Right renal cortex interstitium (tissue), 3 donors: ENCODE measurements around the gene KLB. TPM values are rescaled to one million over a fixed set of nuclear protein-coding genes. Genes with fewer than 3 reads are reported as not detected.

Experiments used
- DNase-seq, 3 donors: peaks; one replicate each; pipeline ENCODE4 v3.0.0-alpha.2; 2013; ENCODE audit warnings: low read depth in 3 of 3, low spot score in 2 of 3
- polyA plus RNA-seq, 3 donors: library from polyadenylated mRNA; unstranded; fragments of 120-200 nt; gene quantifications; one replicate each; pipeline ENCODE4 v1.2.1, GENCODE V29; 2013; ENCODE audit not compliant: insufficient read length in 3 of 3

The KLB gene
- polyA plus RNA-seq, 3 donors = 0.16 to 0.26 (median 0.19) TPM

GRCh38 chr4:39458505-39459300 lies 52.0 kb downstream of the KLB start, which contains the start of the genes LIAS and RPL9:
Gene LIAS, plus strand, starts transcription at chr4:39459056. Its CDS starts 62 bp downstream, at chr4:39459118.
Gene RPL9, minus strand, starts transcription at chr4:39458922. Its CDS starts 483 bp downstream, at chr4:39458439.
- peak; percentile 98 to 99 (median 98) for DNase-seq

GRCh38 chr4:39464886-39465501 lies 58.3 kb downstream of the KLB start:
- no peak for DNase-seq

GRCh38 chr4:39466747-39467146 lies 60.0 kb downstream of the KLB start:
- DNase-seq = no peak

- DNase-seq = no peak
These were observed 60.7 kb downstream of the KLB start for GRCh38 chr4:39467464-39467863.

DNA sequence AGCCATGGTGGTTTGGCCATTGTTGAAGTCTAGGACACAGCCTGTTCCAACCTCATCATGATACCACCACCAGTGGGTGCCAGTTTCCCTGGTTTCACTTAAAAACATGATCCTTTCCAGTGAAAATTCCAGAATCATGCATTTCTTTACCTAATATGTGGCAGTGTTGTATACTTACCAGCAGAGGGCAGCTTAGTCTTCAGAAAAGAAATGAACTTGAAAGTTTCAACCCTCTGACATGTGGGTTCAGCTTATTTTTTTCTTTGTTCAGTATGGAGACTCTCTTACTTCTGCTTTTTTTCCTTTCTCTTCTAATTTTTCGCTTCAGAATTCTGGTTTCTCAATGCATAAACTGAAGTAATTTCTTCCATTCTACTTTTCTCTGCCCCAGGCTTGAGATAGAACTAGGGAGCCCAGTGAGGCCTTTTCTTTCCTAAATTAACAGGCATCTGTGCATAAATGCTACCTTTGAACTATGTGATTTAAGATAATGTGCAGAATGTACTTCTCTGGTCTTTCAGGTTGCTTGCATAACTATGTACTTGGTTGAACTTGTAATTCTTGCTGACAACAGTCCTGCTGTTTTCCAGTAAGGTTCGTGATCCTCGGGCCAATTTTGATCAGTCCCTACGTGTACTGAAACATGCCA lies 62.8 kb downstream of the KLB start:
- DNase-seq = peak; percentile 60 to 65 (median 63)

- DNase-seq = no peak
These were observed 63.7 kb downstream of the KLB start for GRCh38 chr4:39470402-39470801.

- DNase-seq = no peak
These were observed 65.7 kb downstream of the KLB start for GRCh38 chr4:39472396-39472795.

DNA sequence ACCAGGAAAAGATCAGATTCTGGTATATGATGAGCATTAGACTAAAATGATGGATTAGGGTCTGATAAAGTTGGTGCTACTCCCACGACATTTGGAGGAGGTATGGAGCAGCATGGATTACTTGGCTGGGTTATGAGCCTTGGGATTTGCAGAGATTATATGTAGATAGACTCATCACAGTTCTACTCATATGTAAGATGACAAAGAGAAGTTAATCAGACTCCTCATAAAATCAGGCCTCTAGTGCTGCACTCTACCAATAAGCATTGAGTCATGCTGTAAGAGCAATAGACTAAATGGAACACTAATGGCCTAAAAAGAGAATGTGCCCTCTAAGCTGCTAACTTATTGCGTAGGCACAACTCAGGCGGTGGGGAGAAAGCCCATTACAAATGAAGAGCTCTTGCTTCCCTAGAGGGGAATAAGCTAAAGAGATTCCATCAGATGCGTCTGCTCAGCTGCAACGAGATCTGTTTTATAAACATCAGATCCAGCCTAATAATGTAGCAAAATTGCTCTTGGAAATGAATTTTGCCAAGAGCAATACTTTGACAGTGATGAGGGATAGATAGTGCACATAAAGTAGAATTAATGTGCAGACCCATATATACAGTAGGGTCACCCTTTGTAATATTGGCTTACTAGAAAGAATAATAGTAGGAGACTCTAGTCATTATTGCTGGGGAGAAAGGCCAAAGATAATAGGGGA lies 69.6 kb downstream of the KLB start:
- no peak for DNase-seq

DNA sequence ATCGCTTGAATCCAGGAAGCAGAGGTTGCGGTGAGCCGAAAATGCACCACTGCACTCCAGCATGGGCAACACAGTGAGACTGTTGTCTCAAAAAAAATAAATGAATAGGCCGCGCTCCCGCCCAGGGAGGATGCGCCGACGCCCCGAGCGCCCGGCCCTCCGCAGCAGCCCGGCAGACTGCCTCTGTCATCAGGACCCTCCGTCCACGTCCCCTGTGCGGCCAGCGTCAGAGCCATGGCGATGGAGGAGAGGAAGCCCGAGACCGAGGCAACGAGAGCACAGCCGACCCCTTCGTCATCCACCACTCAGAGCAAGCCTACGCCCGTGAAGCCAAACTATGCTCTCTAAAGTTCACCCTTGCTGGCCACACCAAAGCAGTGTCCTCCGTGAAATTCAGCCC lies 73.5 kb downstream of the KLB start:
- no peak for DNase-seq

GRCh38 chr4:39480902-39481695 lies 74.4 kb downstream of the KLB start:
- no peak for DNase-seq

DNA sequence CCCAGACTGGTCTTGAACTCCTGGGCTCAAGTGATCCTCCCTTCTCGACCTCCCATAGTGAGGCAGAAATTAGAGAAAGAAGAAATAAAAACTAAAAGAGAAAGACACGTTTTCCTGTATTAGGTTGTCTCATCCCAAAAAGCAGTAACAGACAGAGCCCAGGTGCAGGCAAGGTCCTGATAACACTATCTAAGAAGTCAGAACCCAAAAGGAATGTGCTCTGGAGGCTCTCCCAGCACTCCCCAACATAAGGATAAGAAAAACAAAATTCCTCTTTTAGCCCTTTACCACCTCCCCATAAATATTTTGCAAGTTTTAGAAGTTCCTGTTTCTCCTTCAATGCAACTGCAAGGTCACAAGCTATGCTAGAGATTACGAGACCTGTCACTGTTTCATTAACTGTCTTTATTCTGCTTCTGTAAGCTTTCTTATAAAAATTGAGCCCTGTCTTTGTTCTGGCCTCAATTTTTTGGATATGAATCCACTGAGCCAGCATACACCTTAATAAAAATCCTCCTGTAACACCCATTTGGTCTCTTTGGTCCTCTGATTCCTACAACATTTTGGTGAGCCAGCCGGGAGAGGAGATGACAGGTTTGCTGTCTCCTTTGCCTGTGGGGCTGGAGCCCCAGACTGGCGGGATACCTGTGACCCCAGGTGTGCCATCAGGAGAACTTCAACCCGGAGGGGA lies 78.0 kb downstream of the KLB start:
- no peak for DNase-seq

DNA sequence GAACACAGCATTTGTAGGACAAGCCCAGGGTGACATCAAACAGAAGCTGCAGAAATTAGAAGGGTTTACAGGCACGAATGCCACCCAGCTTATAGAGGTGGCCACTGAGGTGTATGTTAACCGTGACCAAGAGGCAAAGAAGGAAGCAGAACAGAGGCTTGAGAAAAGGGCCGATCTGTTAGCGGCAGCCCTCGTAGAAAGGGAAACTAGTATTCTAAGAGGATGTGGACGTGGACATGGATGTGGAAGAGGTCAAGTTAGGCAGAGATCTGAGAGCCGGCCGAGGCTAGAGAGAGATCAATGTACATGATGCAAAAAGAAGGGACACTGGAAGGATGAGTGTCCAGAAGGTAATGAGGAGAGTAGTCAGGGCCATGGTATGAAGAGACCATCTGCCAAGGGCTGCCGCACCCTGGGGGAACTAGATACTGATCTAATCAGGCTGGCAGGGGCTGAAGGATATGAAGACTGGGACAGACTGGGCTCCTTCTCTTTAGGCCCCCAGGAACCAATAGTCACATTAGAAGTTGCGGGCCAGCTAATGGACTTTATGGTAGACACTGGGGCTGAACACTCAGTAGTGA lies 79.6 kb downstream of the KLB start:
- no peak for DNase-seq

DNA sequence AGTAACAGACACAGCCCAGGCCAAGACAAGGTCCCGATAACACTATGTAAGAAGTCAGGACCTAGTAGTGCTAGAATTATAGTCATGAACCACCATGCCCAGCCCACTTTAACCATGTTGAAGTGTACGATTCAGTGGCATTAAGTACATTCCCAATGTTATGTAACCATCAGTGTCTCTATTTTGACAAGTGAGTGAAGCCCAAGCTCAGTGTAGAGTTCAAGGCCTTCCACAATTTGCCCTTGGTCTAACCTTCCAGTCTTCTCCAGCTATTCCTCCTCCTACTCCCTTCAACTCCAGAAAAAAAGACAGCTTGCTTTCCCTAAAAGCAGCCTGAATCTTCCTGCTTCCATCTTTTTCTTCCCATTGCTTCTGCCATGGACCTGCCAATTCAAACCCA lies 83.6 kb downstream of the KLB start:
- DNase-seq = no peak

DNA sequence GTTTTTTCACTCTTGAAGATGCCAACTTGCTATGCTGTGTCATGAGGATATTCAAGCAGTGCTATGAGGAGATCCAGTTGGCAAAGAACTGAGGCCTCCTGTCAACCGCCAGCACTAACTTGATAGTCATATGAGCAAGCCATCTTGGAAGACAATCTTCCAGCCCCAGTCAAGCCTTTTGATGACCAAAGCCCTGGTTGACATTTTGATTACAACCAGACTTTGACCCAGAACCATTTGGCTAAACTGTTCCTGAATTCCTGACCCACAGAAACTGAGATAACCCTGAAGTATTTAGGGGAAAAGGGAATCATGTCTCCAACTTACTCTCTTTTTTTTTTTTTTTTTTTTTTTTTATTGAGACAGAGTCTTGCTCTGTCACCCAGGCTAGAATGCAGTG lies 87.6 kb downstream of the KLB start:
- DNase-seq = no peak

DNA sequence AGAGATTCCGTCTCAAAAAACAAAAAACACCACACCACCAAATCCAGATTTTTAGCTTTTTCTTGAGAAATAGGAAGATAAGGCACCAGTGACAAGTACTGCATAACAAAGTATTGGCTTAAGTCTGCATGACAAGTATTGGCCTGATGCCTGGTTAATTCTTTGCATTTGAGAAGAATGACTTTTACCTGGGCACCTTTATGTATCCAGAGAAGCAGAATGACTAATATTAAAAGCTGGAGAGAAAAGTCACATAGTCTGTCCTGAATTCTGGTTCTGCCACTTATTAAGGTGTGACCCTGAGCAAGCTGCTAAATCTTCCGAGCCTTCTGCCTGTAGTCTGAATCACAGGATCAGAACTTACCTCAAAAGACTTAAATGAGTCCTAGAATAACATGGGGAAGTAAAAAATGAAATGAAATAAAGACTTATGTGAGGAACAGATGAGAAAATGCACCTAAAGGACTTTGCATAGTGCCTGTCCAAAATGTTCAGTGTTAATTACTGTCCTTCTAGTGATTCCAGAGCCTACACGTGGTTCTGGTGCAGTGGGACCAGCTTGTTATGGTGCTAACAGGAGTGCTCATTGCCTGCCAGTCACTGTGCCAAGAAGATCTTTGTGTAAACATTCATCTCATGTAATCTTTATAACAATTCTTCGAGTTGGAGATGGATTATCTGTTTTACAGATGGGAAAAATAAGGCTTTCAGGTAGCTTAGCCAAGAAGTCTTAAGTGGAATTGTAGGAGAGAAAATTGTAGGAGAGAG lies 88.9 kb downstream of the KLB start:
- no peak for DNase-seq

DNA sequence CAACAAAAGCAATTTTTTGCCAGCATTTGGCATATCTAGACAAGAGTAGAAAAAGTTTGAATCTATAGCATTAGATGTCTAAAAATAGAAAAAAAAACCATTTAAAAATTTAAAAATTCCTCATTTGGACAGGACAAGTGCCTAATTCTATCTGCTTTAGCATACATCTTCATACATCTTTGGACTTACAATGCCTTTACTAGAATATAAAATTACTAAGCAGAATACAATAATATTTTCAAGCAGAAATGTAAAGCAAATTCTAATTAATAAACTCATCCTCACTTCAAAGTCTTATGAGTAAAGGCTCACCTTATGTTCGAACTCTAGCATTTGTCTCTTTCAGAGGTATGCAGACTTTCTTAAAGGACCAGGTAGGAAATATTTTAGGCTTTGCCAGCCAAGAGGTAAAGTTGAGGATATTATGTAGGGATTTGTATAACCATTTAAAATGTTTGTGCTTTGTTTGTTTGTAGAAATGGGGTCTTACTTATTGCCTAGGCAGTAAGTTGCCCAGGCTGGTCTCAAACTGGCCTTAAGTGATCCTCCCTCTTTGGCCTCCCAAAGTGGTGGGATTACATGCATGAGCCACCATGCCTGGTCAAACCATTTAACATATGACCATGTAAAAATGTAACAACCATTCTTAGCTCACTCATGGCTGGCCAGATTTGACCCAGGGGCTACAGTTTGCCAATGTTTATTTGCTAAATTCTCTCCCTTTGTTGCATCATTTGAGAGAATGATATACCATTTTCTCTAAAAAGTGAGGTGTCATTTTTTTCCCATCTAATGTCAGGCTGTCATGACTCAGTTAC lies 91.4 kb downstream of the KLB start:
- DNase-seq = no peak

- no peak for DNase-seq
These were observed 91.9 kb downstream of the KLB start for GRCh38 chr4:39498727-39499020.
